Lower leg skin (tissue), 4 donors: ENCODE results near the gene ZNF462. TPM values are rescaled to one million over a fixed set of nuclear protein-coding genes. Genes with fewer than 3 reads are reported as not detected.

ENCODE experiments used
- DNase-seq, 2 donors: peaks; one replicate each; pipeline ENCODE4 v3.0.0-alpha.2; 2019; ENCODE audit warnings: low spot score in 2 of 2
- H3K4me3 ChIP-seq: fragments of 200-600 bp; sonication (generic); 2 replicates; pipeline ENCODE4 v1.5.1; 2017; ENCODE audit warnings: mild to moderate bottlenecking, low read depth; ENCODE audit not compliant: poor library complexity, severe bottlenecking
- POLR2A ChIP-seq, 2 donors: fragments of 450-650 bp; IDR thresholded peaks; one replicate each; pipeline ENCODE4 v1.6.1; 2016 to 2017; ENCODE audit warnings: antibody characterized with exemption in 2 of 2, mild to moderate bottlenecking in 1 of 2, moderate library complexity in 1 of 2
- WGBS, 2 donors: methylation state at CpG; one replicate each; pipeline ENCODE4 v1.1.5; 2018; 5-methylcytosine and 5-hydroxymethylcytosine counted together
- intact Hi-C: fragments of 100-400 bp; cut with DNase I; formaldehyde crosslinking; loops from one replicate; pipeline ENCODE4 v1.15.0; 2023; ENCODE audit warnings: low total_unique reads
- total RNA-seq, 4 donors: library from RNA; depleted of rRNA; stranded (reverse); fragments of >200 nt; gene quantifications; one replicate each; pipeline ENCODE4 v1.1.0, GENCODE V29; 2016
- TF ChIP-seq, protein P1 (sequence below), 3 donors: fragments of 450-650 bp; IDR thresholded peaks; one replicate each; pipeline ENCODE4 v1.5.1; 2016; ENCODE audit warnings: antibody characterized with exemption in 3 of 3, mild to moderate bottlenecking in 3 of 3, moderate library complexity in 2 of 3

The ZNF462 gene
- total RNA-seq, 4 donors from 2014 or later, result 13.3 to 19.9 (median 16.2) TPM

DNA sequence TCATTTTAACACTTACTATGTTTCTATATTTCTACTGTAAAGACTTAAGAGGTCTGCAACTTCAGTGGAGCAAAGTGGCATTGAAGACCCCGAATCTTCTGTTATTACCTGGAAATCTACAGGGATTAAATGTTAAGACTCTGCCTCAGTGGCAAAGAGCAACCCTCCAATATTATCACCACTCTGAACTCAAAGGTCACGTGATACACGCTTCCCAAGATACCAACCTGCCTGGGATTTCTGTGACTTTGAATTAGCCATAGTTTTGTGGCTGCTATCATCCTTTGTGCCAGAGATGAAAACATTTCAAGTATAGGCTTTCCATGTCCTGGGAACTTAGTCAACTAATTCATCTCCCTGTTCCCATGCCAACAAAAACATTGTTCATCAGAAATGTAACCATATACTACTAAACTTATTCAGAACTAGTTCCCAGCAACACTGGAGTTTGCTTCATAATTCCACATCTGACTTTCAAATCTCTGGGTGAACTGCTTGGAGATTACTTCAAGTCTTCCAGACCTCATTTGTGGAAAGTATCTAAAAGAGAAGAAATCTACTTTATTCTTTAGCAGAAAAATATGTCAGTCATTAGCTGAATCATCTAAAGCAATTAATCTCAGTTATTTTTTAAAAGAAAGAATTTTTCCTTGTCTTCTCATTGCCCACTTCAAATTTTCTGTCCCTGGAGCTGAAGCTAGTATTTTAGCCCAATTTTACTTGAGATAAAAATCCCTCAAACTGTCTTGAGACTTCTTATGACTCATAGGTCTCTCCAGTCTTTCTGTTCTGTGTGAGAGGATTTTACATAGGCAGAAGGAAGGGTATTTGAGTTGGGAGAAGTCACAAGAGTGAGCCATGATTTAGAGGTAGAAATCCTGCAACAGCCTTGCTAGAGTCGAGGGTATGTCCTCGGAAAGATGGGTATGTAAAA, 83.0 kb downstream of the ZNF462 start:
- intact Hi-C loops, result no loop called here
- H3K4me3 ChIP-seq, result no peak overlapping the region
- WGBS, 2 donors, result 83 to 90% methylated on average over 5 of the region's 5 CpGs
- DNase-seq, result no peak
- TF ChIP-seq, protein P1, sequence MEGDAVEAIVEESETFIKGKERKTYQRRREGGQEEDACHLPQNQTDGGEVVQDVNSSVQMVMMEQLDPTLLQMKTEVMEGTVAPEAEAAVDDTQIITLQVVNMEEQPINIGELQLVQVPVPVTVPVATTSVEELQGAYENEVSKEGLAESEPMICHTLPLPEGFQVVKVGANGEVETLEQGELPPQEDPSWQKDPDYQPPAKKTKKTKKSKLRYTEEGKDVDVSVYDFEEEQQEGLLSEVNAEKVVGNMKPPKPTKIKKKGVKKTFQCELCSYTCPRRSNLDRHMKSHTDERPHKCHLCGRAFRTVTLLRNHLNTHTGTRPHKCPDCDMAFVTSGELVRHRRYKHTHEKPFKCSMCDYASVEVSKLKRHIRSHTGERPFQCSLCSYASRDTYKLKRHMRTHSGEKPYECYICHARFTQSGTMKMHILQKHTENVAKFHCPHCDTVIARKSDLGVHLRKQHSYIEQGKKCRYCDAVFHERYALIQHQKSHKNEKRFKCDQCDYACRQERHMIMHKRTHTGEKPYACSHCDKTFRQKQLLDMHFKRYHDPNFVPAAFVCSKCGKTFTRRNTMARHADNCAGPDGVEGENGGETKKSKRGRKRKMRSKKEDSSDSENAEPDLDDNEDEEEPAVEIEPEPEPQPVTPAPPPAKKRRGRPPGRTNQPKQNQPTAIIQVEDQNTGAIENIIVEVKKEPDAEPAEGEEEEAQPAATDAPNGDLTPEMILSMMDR (IDR thresholded peaks at IDR 0.05), result no peak
- TF ChIP-seq POLR2A (IDR thresholded peaks at IDR 0.05), result no peak

- no peak for DNase-seq
- no peak overlapping the region for H3K4me3 ChIP-seq
- intact Hi-C loops, result no loop called here
- TF ChIP-seq, protein P1 (IDR thresholded peaks at IDR 0.05), result no peak
- TF ChIP-seq POLR2A (IDR thresholded peaks at IDR 0.05), result no peak
- WGBS, 2 donors, result 86 to 93% methylated on average over 8 of the region's 8 CpGs
Observed at GRCh38 chr9:106947106-106947900, 84.3 kb downstream of the ZNF462 start.

DNA sequence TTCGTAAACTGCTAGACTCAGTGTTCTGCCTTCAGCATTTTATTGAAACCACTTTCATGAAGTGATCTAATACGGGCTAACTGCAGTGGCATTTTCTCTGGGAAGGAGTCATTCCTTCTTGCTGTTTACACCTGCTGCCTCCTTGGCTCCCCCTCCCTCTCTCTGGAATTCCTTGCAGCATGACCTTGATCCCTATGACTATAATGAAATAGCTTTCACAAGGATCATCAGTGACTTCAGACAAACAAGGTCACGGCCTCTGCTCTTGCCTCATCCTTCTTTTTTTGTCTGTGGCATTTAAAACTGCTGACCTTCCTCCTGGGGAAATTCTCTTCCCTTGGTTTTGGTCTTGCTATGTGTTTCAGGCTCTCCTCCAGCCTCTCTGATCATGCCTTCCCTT, 90.2 kb downstream of the ZNF462 start:
- WGBS, 2 donors, result 92 to 94% methylated on average over 3 of the region's 3 CpGs
- no peak overlapping the region for H3K4me3 ChIP-seq
- no peak for DNase-seq
- intact Hi-C loops, result no loop called here
- TF ChIP-seq POLR2A (IDR thresholded peaks at IDR 0.05), result no peak
- TF ChIP-seq, protein P1 (IDR thresholded peaks at IDR 0.05), result no peak

- no peak for DNase-seq
- TF ChIP-seq POLR2A (IDR thresholded peaks at IDR 0.05), result no peak
- TF ChIP-seq, protein P1 (IDR thresholded peaks at IDR 0.05), result no peak
- intact Hi-C loops, result no loop called here
- WGBS, 2 donors, result 72 to 88% methylated on average over 1 of the region's 1 CpG
- no peak overlapping the region for H3K4me3 ChIP-seq
Observed at GRCh38 chr9:106954558-106954957, 91.6 kb downstream of the ZNF462 start.

DNA sequence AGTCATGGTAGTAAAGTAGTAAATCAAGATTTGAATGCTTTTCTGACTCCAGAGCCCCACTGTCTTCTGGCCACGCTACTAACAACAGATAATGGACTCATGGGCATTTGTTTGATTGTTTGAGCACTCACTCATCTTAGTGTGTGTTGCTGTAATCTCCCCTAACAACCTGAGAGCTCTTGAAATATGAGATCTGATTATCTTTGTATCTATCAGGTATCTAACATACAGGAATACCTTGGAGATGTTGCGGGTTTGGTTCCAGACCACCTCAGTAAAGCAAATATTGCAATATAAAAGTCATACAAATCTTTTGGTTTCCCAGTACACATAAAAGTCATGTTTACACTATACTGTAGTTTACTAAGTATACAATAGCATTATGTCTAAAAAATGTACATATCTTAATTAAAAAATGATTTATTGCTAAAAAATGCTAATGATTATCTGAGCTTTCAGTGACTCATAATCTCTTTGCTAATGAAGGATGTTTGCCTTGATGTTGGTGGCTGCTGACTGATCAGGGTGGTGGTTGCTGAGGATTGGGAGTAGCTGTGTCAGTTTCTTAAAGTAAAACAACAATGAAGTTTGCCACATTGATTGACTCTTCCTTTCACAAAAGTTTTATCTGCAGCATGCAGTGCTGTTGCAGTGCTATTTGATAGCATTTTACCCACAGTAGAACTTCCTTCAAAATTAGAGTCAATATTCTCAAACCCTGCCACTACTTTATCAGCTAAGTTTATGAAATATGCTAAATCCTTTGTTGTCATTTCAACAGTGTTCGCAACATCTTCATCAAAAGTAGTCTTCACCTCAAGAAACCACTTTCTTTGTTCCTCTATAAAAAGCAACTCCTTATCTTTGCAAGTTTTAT, 92.2 kb downstream of the ZNF462 start:
- no peak overlapping the region for H3K4me3 ChIP-seq
- intact Hi-C loops, result no loop called here
- no peak for TF ChIP-seq POLR2A (IDR thresholded peaks at IDR 0.05)
- TF ChIP-seq, protein P1 (IDR thresholded peaks at IDR 0.05), result no peak
- 90 to 95% methylated on average over 3 of the region's 3 CpGs for WGBS, 2 donors
- no peak for DNase-seq
